Lower lobe of right lung (tissue), 2 donors: ENCODE measurements around the gene CATSPER3. TPM values are rescaled to one million over a fixed set of nuclear protein-coding genes. Genes with fewer than 3 reads are reported as not detected.

Experiments used
- ATAC-seq, 2 donors: fragments of 200-7000 bp; cut with Tn5 transposase; one replicate each; pipeline ENCODE4 v1.9.1; 2020 to 2022; ENCODE audit warnings: mild to moderate bottlenecking in 2 of 2, moderate library complexity in 2 of 2
- DNase-seq: peaks from one replicate; pipeline ENCODE4 v3.0.0-alpha.2; 2020
- H3K27ac ChIP-seq: fragments of 200-600 bp; one replicate; pipeline ENCODE4 v1.8.0; 2022
- H3K27me3 ChIP-seq: fragments of 200-600 bp; one replicate; pipeline ENCODE4 v1.8.0; 2022; ENCODE audit warnings: low read depth
- H3K36me3 ChIP-seq: fragments of 200-600 bp; one replicate; pipeline ENCODE4 v1.8.0; 2022; ENCODE audit warnings: mild to moderate bottlenecking
- H3K4me1 ChIP-seq: fragments of 200-600 bp; one replicate; pipeline ENCODE4 v1.8.0; 2022
- H3K4me3 ChIP-seq: fragments of 200-600 bp; one replicate; pipeline ENCODE4 v1.8.0; 2022; ENCODE audit warnings: mild to moderate bottlenecking
- H3K9me3 ChIP-seq: fragments of 200-600 bp; one replicate; pipeline ENCODE4 v1.8.0; 2022
- CTCF ChIP-seq: fragments of 200-600 bp; IDR thresholded peaks from one replicate; pipeline ENCODE4 v1.8.0; 2022; ENCODE audit warnings: antibody characterized with exemption, mild to moderate bottlenecking
- intact Hi-C: fragments of 100-400 bp; cut with DNase I; formaldehyde crosslinking; loops from one replicate; pipeline ENCODE4 v1.11.0; 2022
- microRNA-seq: library from miRNA; unstranded; fragments of <30 nt; microRNA quantifications from one replicate; pipeline ENCODE4 v1.2.0, GENCODE V29; 2020; ENCODE audit warnings: borderline number of aligned reads
- total RNA-seq: library from RNA; stranded (reverse); fragmentation: NEBNext Ultra II Directional; extraction: Animal tissue kit (Norgen Biotek cat#: 25700); gene quantifications from one replicate; pipeline ENCODE4 v1.2.1, GENCODE V29; 2021
- donor health status: DM: no; HTN: yes; CAD: no; lungs with severe emphysema.

CATSPER3 gene
- total RNA-seq, 1 donor from 2014 or later = 0.68 TPM

- H3K4me1 ChIP-seq = no peaks in the 10 kb centered on the region
- DNase-seq (no peak), ATAC-seq (no peak)
- no peaks in the 10 kb centered on the region for H3K36me3 ChIP-seq
- TF ChIP-seq CTCF = no peak
- intact Hi-C loops = no loop called here
- H3K9me3 ChIP-seq = no peaks in the 10 kb centered on the region
- H3K27me3 ChIP-seq = peaks cover 17% of the 10 kb centered on the region
- H3K27ac ChIP-seq = no peak overlapping the region
- no peak overlapping the region for H3K4me3 ChIP-seq
These were observed 93.3 kb downstream of the CATSPER3 start for GRCh38 chr5:135061001-135061400.

Small RNA genes lying within 50 kb of the gene (microRNA-seq; reads per million reads assigned to microRNA genes)
- not detected for gene MIR4461

Other genes starting within 250 kb of the CATSPER3 start
- 25.6 TPM for gene CAMLG, start 229.4 kb upstream of the CATSPER3 start, total RNA-seq
- gene DDX46, start 209.1 kb upstream of the CATSPER3 start, total RNA-seq = 43.3 TPM
- 47.9 TPM for gene C5orf24, start 121.9 kb upstream of the CATSPER3 start, total RNA-seq
- gene TXNDC15, start 93.5 kb upstream of the CATSPER3 start, total RNA-seq = 56.8 TPM
- 13.1 TPM for gene PCBD2, start 62.8 kb upstream of the CATSPER3 start, total RNA-seq
- 0.47 TPM for gene PITX1, start 66.3 kb downstream of the CATSPER3 start, total RNA-seq